ENCODE measurements around the gene ERAL1. TPM values are rescaled to one million over a fixed set of nuclear protein-coding genes. Genes with fewer than 3 reads are reported as not detected.

The ERAL1 gene
- total RNA-seq: 22.9 and 35.0 TPM in 2 replicates

DNA sequence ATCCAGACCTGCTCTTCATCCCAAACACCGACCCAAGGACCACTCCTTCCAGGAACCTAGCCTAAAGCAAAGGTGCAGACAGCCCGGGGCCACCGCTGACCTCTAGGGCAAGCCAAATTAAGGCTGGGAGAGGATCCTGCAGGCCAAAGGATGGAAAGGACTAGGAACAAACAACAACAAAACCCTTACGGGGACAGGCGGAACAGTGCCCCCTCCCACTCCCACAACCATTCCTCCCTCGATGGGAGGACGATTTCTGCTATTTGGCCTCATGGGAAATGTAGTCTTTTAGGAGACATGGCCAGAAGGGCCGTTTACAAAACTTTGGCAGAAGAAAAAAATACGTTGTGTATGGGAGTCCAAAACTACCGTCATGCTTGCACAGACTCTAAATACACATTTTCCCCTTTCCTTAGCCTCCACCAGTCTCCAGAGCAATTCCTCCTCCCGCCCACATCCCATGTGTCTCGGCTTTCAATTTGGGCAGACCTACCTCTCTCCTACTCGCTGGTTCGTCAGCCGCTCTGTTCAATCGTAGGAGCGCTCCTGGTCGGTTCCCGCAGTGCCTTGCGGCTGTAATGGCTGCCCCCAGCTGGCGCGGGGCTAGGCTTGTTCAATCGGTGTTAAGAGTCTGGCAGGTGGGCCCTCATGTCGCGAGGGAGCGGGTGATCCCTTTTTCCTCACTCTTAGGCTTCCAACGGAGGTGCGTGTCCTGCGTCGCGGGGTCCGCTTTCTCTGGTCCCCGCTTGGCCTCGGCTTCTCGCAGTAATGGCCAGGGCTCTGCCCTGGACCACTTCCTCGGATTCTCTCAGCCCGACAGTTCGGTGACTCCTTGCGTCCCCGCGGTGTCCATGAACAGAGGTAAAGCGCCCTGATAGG lies at the start of gene ERAL1:
TSS of gene ERAL1 (plus strand) at position 560 of the 879 bp plus-strand sequence. CDS start at position 579, 19 bp downstream.

GRCh38 chr17:28842282-28843012 lies 12.4 kb upstream of the ERAL1 start, which contains the start of gene FAM222B:
Gene FAM222B (minus strand): TSS chr17:28842790. CDS start chr17:28766667, 76,123 bp downstream.

GRCh38 chr17:28896884-28897768 lies 42.3 kb downstream of the ERAL1 start, which contains the start of gene FLOT2:
Gene FLOT2 (minus strand): TSS chr17:28897733. CDS start chr17:28897574, 159 bp downstream.

DNA sequence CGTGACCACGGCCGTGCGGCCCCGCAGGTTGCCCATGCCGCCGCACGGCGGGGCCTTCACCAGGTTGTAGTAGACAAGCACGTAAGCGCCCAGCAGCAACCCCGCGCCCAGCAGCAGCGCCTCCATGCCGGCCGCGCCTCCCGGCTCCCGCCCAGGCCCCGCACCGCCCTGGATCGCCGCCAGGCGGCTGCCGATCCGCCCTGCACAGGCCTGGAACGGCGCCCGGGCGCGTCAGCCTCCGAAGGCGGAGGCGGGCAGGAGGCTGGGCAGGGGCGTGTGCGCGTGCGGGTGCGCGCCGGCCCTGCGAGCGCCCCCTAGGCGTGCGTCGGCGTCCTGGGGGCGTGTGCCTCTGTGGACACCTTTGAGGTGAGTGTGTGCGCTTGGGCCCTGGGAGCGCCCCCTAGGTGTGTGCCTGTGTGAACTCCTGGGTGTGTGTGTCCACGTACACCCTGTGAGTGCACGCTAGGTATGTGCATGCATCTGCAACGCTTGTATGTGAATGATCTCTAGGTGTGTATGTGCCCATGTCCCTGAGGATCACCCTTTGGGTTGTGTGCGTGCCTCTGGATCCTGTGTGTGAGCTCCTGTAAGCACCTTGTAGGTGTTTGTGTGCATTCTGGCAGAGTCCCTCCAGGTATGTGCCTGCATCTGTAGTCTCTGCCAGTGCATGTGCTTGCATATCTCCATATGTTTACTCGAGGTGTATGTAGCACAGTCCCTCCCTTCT lies 48.2 kb downstream of the ERAL1 start, which contains the start of gene DHRS13:
TSS of gene DHRS13 (minus strand) at position 261 of the 727 bp plus-strand sequence. CDS start at position 126, 135 bp downstream.

Other genes starting within 250 kb of the ERAL1 start
- 5.1 and 9.0 TPM in 2 replicates for gene RSKR, start 240.8 kb upstream of the ERAL1 start, total RNA-seq
- 168 and 188 TPM in 2 replicates for gene BLTP2, start 209.9 kb upstream of the ERAL1 start, total RNA-seq
- 35.7 and 43.7 TPM in 2 replicates for gene SDF2, start 193.1 kb upstream of the ERAL1 start, total RNA-seq
- gene SUPT6H, start 192.8 kb upstream of the ERAL1 start, total RNA-seq: 29.4 and 62.4 TPM in 2 replicates
- under 0.01 and 0.71 TPM in 2 replicates for gene PROCA1, start 143.1 kb upstream of the ERAL1 start, total RNA-seq
- 46.3 and 50.2 TPM in 2 replicates for gene RAB34, start 137.1 kb upstream of the ERAL1 start, total RNA-seq
- 810 and 816 TPM in 2 replicates for gene RPL23A, start 135.0 kb upstream of the ERAL1 start, total RNA-seq
- gene TLCD1, start 128.8 kb upstream of the ERAL1 start, total RNA-seq: 5.0 and 7.2 TPM in 2 replicates
- gene NEK8, start 126.2 kb upstream of the ERAL1 start, total RNA-seq: 2.7 and 2.8 TPM in 2 replicates
- gene TRAF4, start 111.0 kb upstream of the ERAL1 start, total RNA-seq: 58.4 and 59.9 TPM in 2 replicates
- gene FAM222B, start 12.2 kb upstream of the ERAL1 start, total RNA-seq: 1.7 and 13.5 TPM in 2 replicates
- 16.1 and 60.9 TPM in 2 replicates for gene FLOT2, start 42.7 kb downstream of the ERAL1 start, total RNA-seq
- 7.9 and 10.0 TPM in 2 replicates for gene DHRS13, start 48.1 kb downstream of the ERAL1 start, total RNA-seq
- gene PHF12, start 96.5 kb downstream of the ERAL1 start, total RNA-seq: 4.1 and 19.7 TPM in 2 replicates
- not detected in 2 replicates for gene SEZ6, start 151.0 kb downstream of the ERAL1 start, total RNA-seq
- 0.28 and 1.0 TPM in 2 replicates for gene PIPOX, start 188.1 kb downstream of the ERAL1 start, total RNA-seq